HL-60/S4 treated with phorbol 12-myristate 13-acetate at 8.2 ng/mL for 4 days and 3 days (cell line): ENCODE results near the gene SEC22A.

Experiments
- in situ Hi-C: fragments of 300-500 bp; cut with MboI; formaldehyde crosslinking; loops from 2 replicates; pipeline ENCODE4 v1.15.0; 2022; ENCODE audit warnings: low sequenced_read_pairs

Gene SEC22A

DNA sequence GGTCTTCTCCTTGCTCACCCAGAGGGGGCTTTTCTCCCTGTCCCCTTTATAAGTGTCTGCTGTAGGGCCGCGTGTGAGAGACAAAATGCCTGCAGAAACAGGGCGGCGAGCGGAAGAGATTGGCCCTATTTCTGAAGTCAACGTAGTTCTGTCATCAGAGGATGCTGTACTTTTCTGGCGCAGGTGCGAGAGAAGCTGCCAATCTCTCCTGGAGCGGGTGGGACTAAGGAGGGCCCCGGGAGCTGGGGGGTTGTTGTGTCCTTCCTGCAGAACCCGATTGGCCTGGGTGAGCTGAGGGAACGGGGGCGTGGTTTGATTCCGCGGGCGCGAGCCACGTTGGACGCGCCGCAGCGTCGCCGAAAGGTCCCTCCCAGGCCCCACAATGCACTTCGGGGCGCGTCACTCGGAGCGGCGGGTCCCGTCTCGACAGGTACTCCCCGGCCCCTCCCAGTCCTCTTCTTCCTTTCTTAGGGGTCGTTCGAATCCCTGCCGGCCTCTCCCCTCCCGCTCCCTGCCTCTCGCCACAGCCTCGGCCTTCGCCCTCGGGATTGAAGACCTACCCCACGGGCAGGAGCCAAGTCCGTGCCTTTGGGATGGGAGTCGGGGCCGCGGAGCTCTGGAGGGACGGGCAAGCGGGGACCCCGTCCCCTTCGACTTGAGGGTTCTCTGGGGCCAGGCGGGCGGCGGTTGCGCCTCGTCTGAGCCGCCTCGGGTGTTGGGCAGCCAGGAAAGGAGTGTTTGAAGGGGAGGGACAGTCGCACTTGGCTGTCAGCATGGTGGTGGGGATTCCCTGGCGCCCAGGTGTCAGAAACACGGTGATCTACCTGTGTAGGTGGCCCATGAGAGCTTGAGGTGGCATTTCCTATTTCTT, at the start of gene SEC22A:
SEC22A (plus strand) TSS at position 387 of the 871 bp plus-strand sequence. CDS start 7,275 bp downstream, outside the sequence.
- in situ Hi-C loops = no loop called here

- in situ Hi-C loops = no loop called here
These were observed 49.1 kb upstream of the SEC22A start for GRCh38 chr3:123152687-123153086.

GRCh38 chr3:123153125-123154019, 48.4 kb upstream of the SEC22A start:
- in situ Hi-C loops = no loop called here

DNA sequence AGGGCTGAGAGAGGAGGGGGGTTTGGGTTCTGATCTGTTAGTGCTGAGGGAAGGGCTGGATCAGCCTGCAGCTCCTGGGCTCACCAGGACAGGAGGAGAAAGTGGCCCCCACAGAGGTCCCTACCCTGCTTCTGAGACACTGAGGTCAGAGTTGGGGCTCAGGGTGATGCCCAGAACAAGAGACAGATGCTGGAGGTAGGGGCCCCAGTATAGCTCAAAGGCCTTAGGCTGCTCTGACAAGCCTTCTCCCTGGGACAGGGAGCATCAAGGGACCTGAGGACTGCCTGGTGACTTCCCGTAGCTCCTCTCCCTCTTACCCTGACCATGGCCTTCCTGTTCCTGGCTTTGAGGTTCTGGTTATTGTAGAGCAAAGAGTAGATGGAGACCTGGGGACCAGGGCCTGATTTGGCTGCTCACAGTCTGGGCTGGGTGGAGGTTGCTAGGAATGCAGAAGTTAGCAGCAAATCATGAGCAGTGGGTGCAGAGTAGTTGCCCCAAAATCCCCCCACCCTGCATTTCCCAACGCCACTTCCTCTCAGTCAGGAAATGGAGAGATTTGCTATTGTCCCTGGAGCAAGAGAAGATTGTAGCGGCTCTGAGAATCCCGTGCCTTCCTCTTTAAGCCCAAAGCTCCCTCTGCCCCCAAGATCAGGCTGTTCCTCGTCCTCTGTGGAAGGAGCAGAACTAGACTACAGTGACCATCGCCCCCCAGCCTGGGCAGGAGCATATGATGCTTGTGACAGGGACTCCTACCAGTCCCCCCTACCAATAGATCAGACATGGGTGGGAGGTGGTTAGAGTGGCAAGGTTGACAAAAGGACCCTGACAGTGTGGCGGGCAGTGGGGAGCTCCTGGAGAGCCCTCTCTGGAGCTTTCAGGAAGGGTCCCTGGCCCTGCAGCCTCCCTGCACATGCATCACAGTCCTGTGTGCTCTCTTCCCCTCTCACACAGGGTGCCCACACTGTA, 47.4 kb upstream of the SEC22A start:
- in situ Hi-C loops = no loop called here

DNA sequence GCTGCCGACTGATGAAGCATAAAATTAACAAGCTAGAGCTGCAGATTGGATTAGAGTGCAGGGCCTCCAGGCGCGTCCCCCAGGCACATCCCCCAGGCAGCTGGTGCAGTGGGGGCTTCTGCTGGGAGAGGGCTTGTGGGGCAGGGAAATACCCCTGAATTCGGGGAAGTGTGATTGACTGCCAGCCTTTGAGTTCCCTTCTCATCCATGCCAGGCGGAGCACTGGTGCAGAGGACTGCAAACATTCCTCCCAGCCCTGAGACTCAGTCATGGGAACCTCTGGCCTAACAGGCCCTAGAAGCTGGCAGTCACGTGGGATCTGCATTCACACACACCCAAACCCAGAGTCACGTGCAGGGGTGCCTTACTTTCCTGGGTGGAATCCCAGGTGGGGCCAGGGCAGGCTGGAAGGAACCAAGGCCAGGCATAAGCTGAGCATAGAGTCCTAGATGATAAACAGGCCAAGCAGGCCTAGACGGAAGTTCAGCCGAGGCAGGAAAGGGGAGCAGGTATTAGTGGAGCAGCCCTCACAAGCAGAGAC, 46.2 kb upstream of the SEC22A start:
- in situ Hi-C loops = no loop called here

GRCh38 chr3:123156276-123156995, 45.3 kb upstream of the SEC22A start:
- in situ Hi-C loops = no loop called here

- in situ Hi-C loops = no loop called here
These were observed 44.5 kb upstream of the SEC22A start for GRCh38 chr3:123157209-123157597.

- in situ Hi-C loops = no loop called here
These were observed 44.0 kb upstream of the SEC22A start for GRCh38 chr3:123157598-123158287.

DNA sequence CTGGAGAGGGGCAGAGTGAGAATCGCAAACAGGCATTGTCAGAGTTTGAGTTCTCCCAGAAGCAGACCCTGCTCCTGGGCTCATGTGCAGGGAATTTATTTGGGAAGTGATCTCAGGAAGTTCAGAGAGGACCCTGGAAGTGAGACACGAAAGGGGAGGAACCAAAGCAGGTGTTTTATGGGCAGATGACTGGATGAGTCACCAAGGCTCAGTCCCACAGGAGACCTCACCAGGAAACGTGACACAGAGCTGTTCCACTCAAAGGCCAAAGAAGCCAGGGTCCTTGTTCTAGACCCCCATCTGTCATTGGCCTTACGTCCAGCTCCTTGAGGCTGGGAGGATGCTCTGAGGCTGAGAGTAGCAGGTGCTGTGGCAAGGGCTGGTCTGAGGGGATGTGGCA, 43.4 kb upstream of the SEC22A start:
- in situ Hi-C loops = no loop called here

GRCh38 chr3:123158899-123159390, 42.8 kb upstream of the SEC22A start:
- in situ Hi-C loops = no loop called here

DNA sequence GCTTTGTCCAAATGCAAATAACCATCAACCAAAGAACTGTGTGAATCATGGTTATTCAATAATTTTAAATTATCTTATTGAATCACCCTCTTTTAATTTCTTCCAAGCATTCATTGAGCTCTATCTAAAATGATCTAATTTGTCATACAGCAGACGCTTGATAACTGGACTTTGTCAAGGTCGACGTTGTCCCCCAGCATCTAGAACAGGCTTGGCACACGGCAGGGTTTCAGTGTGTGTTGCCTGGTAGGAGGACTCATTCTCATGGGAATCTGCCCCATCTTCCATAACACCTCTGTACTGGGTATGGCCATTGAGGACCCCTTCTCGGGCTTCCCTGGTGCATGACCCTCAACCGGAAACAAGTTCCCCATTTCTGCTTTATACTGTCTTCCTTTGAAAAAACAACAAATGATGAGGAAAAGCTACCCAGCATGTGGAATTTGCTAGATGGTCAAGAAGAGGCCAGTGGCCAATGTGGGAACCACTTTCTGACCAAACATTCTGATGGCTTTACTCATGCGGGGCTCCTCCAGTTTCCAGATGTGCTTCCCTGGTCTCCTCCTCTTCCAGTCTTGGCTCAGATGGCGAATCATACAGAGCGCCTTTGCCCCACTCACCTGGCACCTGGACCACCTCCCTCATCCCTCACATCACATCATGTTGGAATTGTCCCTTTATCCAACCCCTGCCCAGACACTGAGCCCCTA, 41.7 kb upstream of the SEC22A start:
- in situ Hi-C loops = no loop called here

DNA sequence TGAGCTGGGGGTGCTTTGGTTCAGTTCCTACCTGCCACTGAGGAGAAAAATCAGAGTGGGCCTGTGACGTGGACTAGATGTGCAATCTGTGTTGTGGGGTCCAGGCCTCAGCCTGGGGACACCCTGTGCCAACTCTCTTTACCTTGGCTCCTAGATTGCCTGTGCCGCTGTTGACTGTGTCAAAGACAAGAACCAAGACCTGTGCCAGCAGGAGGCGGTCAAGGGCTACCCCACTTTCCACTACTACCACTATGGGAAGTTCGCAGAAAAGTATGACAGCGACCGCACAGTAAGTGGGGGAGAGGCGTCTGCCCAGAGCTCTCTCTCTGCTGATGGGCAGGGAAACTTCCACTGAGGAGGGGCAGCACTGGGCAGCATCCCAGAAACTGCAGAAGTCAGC, 40.6 kb upstream of the SEC22A start:
- in situ Hi-C loops = no loop called here

DNA sequence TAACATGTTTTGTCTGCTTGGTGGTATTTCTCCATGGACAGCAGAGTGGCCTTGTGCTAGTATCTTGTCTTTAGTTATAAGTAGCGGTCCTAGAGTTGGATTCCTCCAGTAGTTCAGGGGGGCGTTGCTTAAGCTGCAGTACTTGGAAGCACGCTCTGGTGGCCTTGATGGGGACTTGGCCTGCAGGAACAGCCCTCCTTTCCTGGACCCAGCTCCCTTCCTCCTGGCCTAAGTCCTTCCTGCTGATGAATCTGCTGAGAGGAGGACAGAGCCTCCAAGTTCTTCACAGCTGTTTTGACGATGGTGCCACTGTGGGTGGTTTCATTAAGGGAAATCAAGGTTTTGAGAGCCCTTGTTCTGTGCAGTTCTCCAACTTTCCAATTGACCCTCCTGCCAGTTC, 38.6 kb upstream of the SEC22A start:
- in situ Hi-C loops = no loop called here

DNA sequence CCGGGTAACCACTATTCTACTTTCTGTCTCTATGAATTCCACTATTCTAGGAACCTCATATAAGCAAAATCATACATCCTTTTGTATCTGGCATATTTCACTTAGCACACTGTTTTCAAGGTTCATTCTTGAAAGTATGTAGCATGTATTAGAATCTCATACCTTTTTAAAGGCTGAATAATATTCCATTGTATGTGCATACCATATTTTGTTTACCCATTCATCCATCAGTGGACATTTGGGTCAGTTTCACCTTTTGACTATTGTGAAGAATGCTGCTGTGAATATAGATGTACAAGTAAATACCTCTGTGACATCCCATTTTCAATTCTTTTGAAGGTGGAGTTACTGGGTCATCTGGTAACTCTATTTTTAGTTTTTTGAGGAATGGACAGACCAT, 36.6 kb upstream of the SEC22A start:
- in situ Hi-C loops = no loop called here

DNA sequence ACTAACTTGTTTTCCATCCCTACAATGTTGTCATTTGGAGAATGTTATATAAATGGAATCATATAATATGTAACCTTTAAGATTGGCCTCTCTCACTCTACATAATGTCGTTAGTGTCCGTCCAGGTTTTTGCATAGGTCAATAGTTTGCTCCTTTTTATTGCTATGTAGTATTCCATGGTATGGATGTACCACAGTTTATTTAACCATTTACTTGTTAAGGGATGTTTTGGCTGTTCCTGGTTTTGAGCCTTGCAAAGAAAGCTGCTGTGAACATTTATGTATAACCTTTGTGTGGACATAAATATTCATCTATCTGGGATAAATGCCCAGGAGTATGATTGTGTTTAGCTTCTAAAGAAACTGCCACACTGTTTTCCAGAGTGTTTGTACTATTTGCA, 34.1 kb upstream of the SEC22A start:
- in situ Hi-C loops = no loop called here

DNA sequence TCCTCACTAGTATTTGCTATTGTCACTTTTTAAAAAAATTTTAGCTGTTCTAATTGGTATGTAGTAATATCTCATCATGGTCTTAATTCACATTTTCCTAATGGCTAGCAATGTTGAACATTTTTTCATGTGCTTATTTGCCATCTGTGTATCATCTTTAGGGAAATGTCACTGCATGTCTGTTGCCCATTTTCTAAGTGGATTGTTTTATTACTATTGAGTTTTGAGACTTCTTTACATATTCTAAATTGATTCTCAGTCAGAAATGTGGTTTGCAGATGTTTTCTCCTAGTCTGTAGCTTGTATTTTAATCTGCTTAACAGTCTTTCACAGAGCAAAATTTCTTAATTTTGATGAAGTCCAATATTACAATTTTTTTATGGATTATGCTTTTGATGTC, 33.6 kb upstream of the SEC22A start:
- in situ Hi-C loops = no loop called here

GRCh38 chr3:123168605-123169004, 33.1 kb upstream of the SEC22A start:
- in situ Hi-C loops = no loop called here

GRCh38 chr3:123169492-123169929, 32.2 kb upstream of the SEC22A start:
- in situ Hi-C loops = no loop called here
